Endothelial cell of umbilical vein (primary cell): ENCODE data around the gene NKD1. TPM values are rescaled to one million over a fixed set of nuclear protein-coding genes. Genes with fewer than 3 reads are reported as not detected.

Experiments used
- BruUV-seq: library from RNA; stranded (reverse); fragments of 400-500 nt; replicated peaks from 2 replicates; lab custom pipeline; 2021; lab: Mats Ljungman, UMichigan
- CTCF ChIA-PET: fragments of 300-600, 350-600 bp; sonication (Branson Sonifier 250); formaldehyde crosslinking; loops from one replicate; lab custom pipeline; 2021; ENCODE audit warnings: antibody characterized with exemption, inconsistent platforms; lab: Charles Lee
- POLR2A ChIA-PET: fragments of 300-600, 350-600 bp; sonication (Branson Sonifier 250); formaldehyde crosslinking; loops from one replicate; lab custom pipeline; 2021; ENCODE audit warnings: antibody characterized with exemption, inconsistent platforms; lab: Charles Lee
- DNase-seq: peaks from one replicate; pipeline ENCODE4 v3.0.0-alpha.2; 2011; ENCODE audit warnings: low read depth, low spot score
- FAIRE-seq: peaks from 2 replicates; lab custom pipeline; 2011; peaks lifted over from hg19 to GRCh38; lab: Jason Lieb, UNC
- H2AFZ ChIP-seq: 2 replicates; pipeline ENCODE4 v1.6.0; 2012; ENCODE audit warnings: low read depth, low read length, control low read depth, inconsistent platforms
- H3K27ac ChIP-seq: 2 replicates; pipeline ENCODE4 v1.5.1; 2011; ENCODE audit warnings: low read depth, mild to moderate bottlenecking, control low read depth, low read length, moderate library complexity; ENCODE audit not compliant: insufficient read depth
- H3K27me3 ChIP-seq, 2 experiments: 2 replicates each; pipeline versions ENCODE4 v1.6.0 to v1.6.1; 2011; ENCODE audit warnings: low read length in 2 of 2, mixed read lengths in 1 of 2; ENCODE audit not compliant: control insufficient read depth in 2 of 2, insufficient read depth in 2 of 2
- H3K36me3 ChIP-seq, 2 experiments: 2 replicates in 1 of 2; 3 replicates in 1 of 2; pipeline ENCODE4 v1.5.1; 2011; ENCODE audit warnings: low read length in 2 of 2, mild to moderate bottlenecking in 1 of 2, moderate library complexity in 1 of 2; ENCODE audit not compliant: control insufficient read depth in 2 of 2, insufficient read depth in 2 of 2; ENCODE audit errors: extremely low read depth in 1 of 2
- H3K4me1 ChIP-seq: 3 replicates; pipeline ENCODE4 v1.5.1; 2011; ENCODE audit warnings: mild to moderate bottlenecking, low read length; ENCODE audit not compliant: control insufficient read depth, insufficient read depth; ENCODE audit errors: extremely low read depth
- H3K4me2 ChIP-seq: 2 replicates; pipeline ENCODE4 v1.6.1; 2011; ENCODE audit warnings: low read length, control low read depth, mixed read lengths; ENCODE audit not compliant: insufficient read depth
- H3K4me3 ChIP-seq, 3 experiments: fragments of 200-600 bp in 1 of 3; sonication (generic), shearing (Covaris generic) in 1 of 3; replicated peaks in 1 of 3; 2 replicates each; pipeline ENCODE4 v1.5.1; 2011 to 2016; ENCODE audit warnings: control low read depth in 3 of 3, low read length in 3 of 3, mild to moderate bottlenecking in 2 of 3, inconsistent platforms in 1 of 3, low read depth in 1 of 3, moderate library complexity in 1 of 3; ENCODE audit not compliant: insufficient read depth in 1 of 3
- H3K79me2 ChIP-seq: 2 replicates; pipeline ENCODE4 v1.6.0; 2012; ENCODE audit warnings: low read length, inconsistent platforms; ENCODE audit not compliant: control insufficient read depth, insufficient read depth
- H3K9ac ChIP-seq: replicated peaks from 2 replicates; pipeline ENCODE3; 2011; ENCODE audit warnings: low read length, control low read depth; ENCODE audit not compliant: insufficient read depth; ENCODE audit errors: extremely low read depth
- H3K9me1 ChIP-seq: replicated peaks from 3 replicates; pipeline ENCODE4 v1.6.0; 2011; ENCODE audit warnings: mild to moderate bottlenecking, low read length; ENCODE audit not compliant: control insufficient read depth, insufficient read depth; ENCODE audit errors: extremely low read depth
- H3K9me3 ChIP-seq: replicated peaks from 2 replicates; pipeline ENCODE4 v1.5.1; 2012; ENCODE audit warnings: low read length, inconsistent platforms; ENCODE audit not compliant: control insufficient read depth, insufficient read depth
- H4K20me1 ChIP-seq: replicated peaks from 2 replicates; pipeline ENCODE3; 2011; ENCODE audit warnings: mild to moderate bottlenecking, low read length; ENCODE audit not compliant: control insufficient read depth, insufficient read depth; ENCODE audit errors: extremely low read depth
- CTCF ChIP-seq, 2 donors: IDR thresholded peaks; 1 replicate in 1 of 2; 2 replicates in 1 of 2; pipeline ENCODE4 v1.5.1; 2011; ENCODE audit warnings: low read length in 2 of 2, mild to moderate bottlenecking in 2 of 2, moderate library complexity in 2 of 2, control low read depth in 1 of 2, inconsistent platforms in 1 of 2, low read depth in 1 of 2; ENCODE audit not compliant: insufficient read depth in 1 of 2; ENCODE audit errors: extremely low read depth in 1 of 2
- EZH2 ChIP-seq: IDR thresholded peaks from 2 replicates; pipeline ENCODE4 v1.6.1; 2012; ENCODE audit warnings: borderline replicate concordance, low read depth, mild to moderate bottlenecking, moderate library complexity, low read length, inconsistent platforms; ENCODE audit not compliant: severe bottlenecking
- GATA2 ChIP-seq: IDR thresholded peaks from 2 replicates; pipeline ENCODE4 v1.7.0; 2011; ENCODE audit warnings: low read depth, mild to moderate bottlenecking, moderate library complexity, mixed read lengths, low read length; ENCODE audit not compliant: insufficient read length, insufficient read depth
- JUN ChIP-seq: IDR thresholded peaks from 2 replicates; pipeline ENCODE4 v1.6.1; 2011; ENCODE audit warnings: borderline replicate concordance, low read depth; ENCODE audit not compliant: insufficient read length, insufficient read depth
- MAX ChIP-seq: IDR thresholded peaks from 2 replicates; pipeline ENCODE4 v1.6.1; 2011; ENCODE audit not compliant: insufficient read depth, insufficient read length
- MYC ChIP-seq: IDR thresholded peaks from one replicate; pipeline ENCODE4 v1.6.1; 2011; ENCODE audit warnings: mild to moderate bottlenecking, low read depth, low read length
- POLR2A ChIP-seq: IDR thresholded peaks from 2 replicates; pipeline ENCODE4 v1.6.1; 2012; ENCODE audit warnings: low read depth, mild to moderate bottlenecking, control low read depth, low read length
- POLR2AphosphoS5 ChIP-seq: IDR thresholded peaks from 2 replicates; pipeline ENCODE4 v1.6.1; 2012; ENCODE audit warnings: low read depth, mild to moderate bottlenecking, control low read depth, low read length, moderate library complexity; ENCODE audit not compliant: insufficient read depth
- dilution Hi-C: fragments of 300-500 bp; cut with MboI; formaldehyde crosslinking; loops from one replicate; pipeline ENCODE4 v1.15.0; 2019; ENCODE audit warnings: low sequenced_read_pairs; ENCODE audit not compliant: extremely low pct_ligation_motif_present
- intact Hi-C: fragments of 100-400 bp; cut with micrococcal nuclease; formaldehyde crosslinking; loops from one replicate; pipeline ENCODE4 v1.10.0; 2022
- polyA plus RNA-seq, 4 experiments: library from polyadenylated mRNA; depleted of rRNA in 3 of 4; stranded (reverse) in 3 of 4; unstranded in 1 of 4; fragments of >200 nt; gene quantifications; 2 replicates each; pipeline versions ENCODE4 v1.2.1 to v1.2.3, GENCODE V29; 2011 to 2012; ENCODE audit warnings: missing spikeins in 1 of 4
- total RNA-seq: library from RNA; stranded (reverse); gene quantifications from 2 replicates; pipeline ENCODE4 v1.2.3, GENCODE V29; 2021

NKD1 gene
- total and polyA plus RNA-seq, 2 donors (not counting 3 experiments of a cell fraction or from before 2014, with no cell fraction given) = not detected

GRCh38 chr16:50636753-50637374 is 88.7 kb downstream of the NKD1 start:
- intact Hi-C loops (no loop called here), dilution Hi-C loops (no loop called here)
- Histone ChIP-seq H3K27me3 (no peaks in the 10 kb centered on the region), H2AFZ (no peak overlapping the region), H4K20me1 (no peaks in the 10 kb centered on the region), H3K79me2 (no peaks in the 10 kb centered on the region), H3K9me3 (no peaks in the 10 kb centered on the region), H3K9me1 (no peaks in the 10 kb centered on the region), H3K4me3 (no peak overlapping the region), H3K36me3 (no peaks in the 10 kb centered on the region), H3K4me1 (no peaks in the 10 kb centered on the region), H3K27ac (no peak overlapping the region), H3K4me2 (no peak overlapping the region), H3K9ac (no peak overlapping the region)
- CTCF ChIA-PET = interaction anchor here (1.2 kb wide), 1 partner anchor 679 kb away, joined by 3 read pairs; no protein-coding TSS in a partner anchor
- TF ChIP-seq MAX (no peak), CTCF (IDR thresholded peaks at IDR 0.05; ENCODE audit: extremely low read depth in 1 of 2, insufficient read depth in 1 of 2, low read depth in 1 of 2, low read length in 2 of 2) (no peak), EZH2 (no peak), POLR2A (no peak), MYC (no peak), GATA2 (no peak), JUN (no peak), POLR2AphosphoS5 (no peak)
- BruUV-seq = no TSS peak
- POLR2A ChIA-PET = no interaction called here
- FAIRE-seq (no peak), DNase-seq (no peak)
